ENCODE measurements around the gene GRAP2. TPM values are rescaled to one million over a fixed set of nuclear protein-coding genes. Genes with fewer than 3 reads are reported as not detected.

Gene GRAP2
- total and polyA plus RNA-seq, 2 donors (not counting 1 experiment from before 2014, with no cell fraction given), result 13.5 to 26.4 TPM

DNA sequence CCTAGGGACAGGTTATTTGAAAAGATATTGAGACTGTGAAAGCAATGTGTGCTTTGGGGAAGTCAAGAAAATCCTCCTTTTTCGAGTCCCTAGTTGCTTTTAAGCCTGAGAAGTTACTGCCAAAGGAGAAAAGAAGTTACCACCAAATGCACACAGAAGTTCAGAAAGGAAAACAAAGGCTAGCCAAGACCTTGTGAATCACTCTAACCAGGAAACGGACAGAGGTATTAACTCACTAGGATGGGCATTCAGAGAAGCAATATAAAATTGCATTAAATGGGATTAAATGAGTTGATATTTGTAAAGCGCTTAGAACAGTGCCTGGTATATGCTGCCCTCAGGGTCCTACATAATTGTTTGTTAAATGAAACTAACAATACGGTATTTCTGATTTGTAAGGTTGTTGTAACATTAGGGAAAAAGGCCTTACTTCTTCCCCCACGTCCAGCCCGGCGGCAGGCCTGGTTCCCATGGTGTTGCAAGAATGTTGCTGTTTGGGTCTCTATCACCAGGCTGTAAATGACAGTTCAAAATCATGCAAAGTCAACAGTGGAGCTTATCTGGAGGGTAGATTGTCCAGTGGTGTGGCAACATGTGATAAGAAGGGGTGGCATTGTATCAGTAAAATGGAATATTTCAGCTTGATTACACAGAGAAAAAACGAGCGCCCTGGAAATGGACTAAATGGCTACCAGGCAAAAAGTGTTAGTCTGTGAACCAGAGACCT is 66.4 kb downstream of the GRAP2 start:
- ChIA-PET POLR2A (no interaction called here), CTCF (interaction anchor here (1.4 kb wide), 1 partner anchor 57 kb away, joined by 3 read pairs; no protein-coding TSS in a partner anchor)
- no peak overlapping the region for H3K4me2 ChIP-seq (replicated peaks; ENCODE audit: low read depth, low read length, poor library complexity, severe bottlenecking)
- H4K20me1 ChIP-seq (ENCODE audit: control insufficient read depth, insufficient read depth, low read length, poor library complexity, severe bottlenecking), result no peaks in the 10 kb centered on the region
- no peak overlapping the region for H3K9ac ChIP-seq (ENCODE audit: low read length)
- no peak for ATAC-seq (ENCODE audit: low read depth)
- Mint-ChIP-seq H3K4me3 (no peak overlapping the region), H3K9me3 (ENCODE audit: insufficient read depth) (no peaks in the 10 kb centered on the region), H3K4me1 (no peaks in the 10 kb centered on the region), H3K27me3 (peaks cover 7% of the 10 kb centered on the region), H3K27ac (no peak overlapping the region)
- intact Hi-C loops (cut with micrococcal nuclease), result no loop called here
- H3K36me3 ChIP-seq (replicated peaks in 1 of 2; ENCODE audit: control extremely low read depth in 1 of 2, control insufficient read depth in 1 of 2, extremely low read depth in 1 of 2, insufficient read depth in 2 of 2, low read length in 1 of 2), result peaks cover 0 to 57% of the 10 kb centered on the region in 2 experiments
- H3K27me3 ChIP-seq (replicated peaks in 1 of 4; ENCODE audit: control extremely low read depth in 1 of 4, control insufficient read depth in 3 of 4, insufficient read depth in 4 of 4, low read length in 3 of 4), result no peaks in the 10 kb centered on the region
- H3K27ac ChIP-seq (ENCODE audit: low read length in 2 of 2), result no peak overlapping the region
- WGBS (ENCODE audit: insufficient coverage), result 95% methylated on average over 6 of the region's 9 CpGs
- no peaks in the 10 kb centered on the region for H3K79me2 ChIP-seq (ENCODE audit: control insufficient read depth, insufficient read depth, low read length)
- TF ChIP-seq, protein P1, sequence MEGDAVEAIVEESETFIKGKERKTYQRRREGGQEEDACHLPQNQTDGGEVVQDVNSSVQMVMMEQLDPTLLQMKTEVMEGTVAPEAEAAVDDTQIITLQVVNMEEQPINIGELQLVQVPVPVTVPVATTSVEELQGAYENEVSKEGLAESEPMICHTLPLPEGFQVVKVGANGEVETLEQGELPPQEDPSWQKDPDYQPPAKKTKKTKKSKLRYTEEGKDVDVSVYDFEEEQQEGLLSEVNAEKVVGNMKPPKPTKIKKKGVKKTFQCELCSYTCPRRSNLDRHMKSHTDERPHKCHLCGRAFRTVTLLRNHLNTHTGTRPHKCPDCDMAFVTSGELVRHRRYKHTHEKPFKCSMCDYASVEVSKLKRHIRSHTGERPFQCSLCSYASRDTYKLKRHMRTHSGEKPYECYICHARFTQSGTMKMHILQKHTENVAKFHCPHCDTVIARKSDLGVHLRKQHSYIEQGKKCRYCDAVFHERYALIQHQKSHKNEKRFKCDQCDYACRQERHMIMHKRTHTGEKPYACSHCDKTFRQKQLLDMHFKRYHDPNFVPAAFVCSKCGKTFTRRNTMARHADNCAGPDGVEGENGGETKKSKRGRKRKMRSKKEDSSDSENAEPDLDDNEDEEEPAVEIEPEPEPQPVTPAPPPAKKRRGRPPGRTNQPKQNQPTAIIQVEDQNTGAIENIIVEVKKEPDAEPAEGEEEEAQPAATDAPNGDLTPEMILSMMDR (IDR thresholded peaks at IDR 0.05), result no peak
- no peak for TF ChIP-seq EZH2 (IDR thresholded peaks at IDR 0.05; ENCODE audit: borderline replicate concordance, insufficient read depth, low read depth, low read length, poor library complexity, severe bottlenecking)
- no peak overlapping the region for H2AFZ ChIP-seq (ENCODE audit: insufficient read depth, low read depth, low read length, poor library complexity, severe bottlenecking)
- no peak overlapping the region for H3K4me3 ChIP-seq (ENCODE audit: control extremely low read depth in 1 of 5, extremely low read depth in 1 of 5, insufficient read depth in 1 of 5, low read depth in 2 of 5, low read length in 4 of 5)
- no peak for DNase-seq
- H3K4me1 ChIP-seq (ENCODE audit: control insufficient read depth in 2 of 2, insufficient read depth in 2 of 2, low read length in 2 of 2), result no peaks in the 10 kb centered on the region
- no peaks in the 10 kb centered on the region for H3K9me3 ChIP-seq (ENCODE audit: control extremely low read depth in 1 of 3, control insufficient read depth in 2 of 3, insufficient read depth in 1 of 3, low read length in 2 of 3)
